NB4 (cell line): ENCODE data around the gene ZCCHC2.

ENCODE experiments used
- CTCF ChIP-seq: IDR thresholded peaks from one replicate; pipeline ENCODE4 v1.5.1; 2012; ENCODE audit warnings: low read depth, low read length
- MYC ChIP-seq: IDR thresholded peaks from 2 replicates; pipeline ENCODE4 v1.6.1; 2011; ENCODE audit warnings: low read depth, low read length
- POLR2A ChIP-seq: IDR thresholded peaks from 2 replicates; pipeline ENCODE4 v1.6.1; 2011; ENCODE audit warnings: mild to moderate bottlenecking; ENCODE audit not compliant: insufficient read length; ENCODE audit errors: extremely low read depth
- TF ChIP-seq, protein P1 (sequence below): IDR thresholded peaks from 2 replicates; pipeline ENCODE4 v1.6.1; 2011; ENCODE audit warnings: low read depth, low read length

DNA sequence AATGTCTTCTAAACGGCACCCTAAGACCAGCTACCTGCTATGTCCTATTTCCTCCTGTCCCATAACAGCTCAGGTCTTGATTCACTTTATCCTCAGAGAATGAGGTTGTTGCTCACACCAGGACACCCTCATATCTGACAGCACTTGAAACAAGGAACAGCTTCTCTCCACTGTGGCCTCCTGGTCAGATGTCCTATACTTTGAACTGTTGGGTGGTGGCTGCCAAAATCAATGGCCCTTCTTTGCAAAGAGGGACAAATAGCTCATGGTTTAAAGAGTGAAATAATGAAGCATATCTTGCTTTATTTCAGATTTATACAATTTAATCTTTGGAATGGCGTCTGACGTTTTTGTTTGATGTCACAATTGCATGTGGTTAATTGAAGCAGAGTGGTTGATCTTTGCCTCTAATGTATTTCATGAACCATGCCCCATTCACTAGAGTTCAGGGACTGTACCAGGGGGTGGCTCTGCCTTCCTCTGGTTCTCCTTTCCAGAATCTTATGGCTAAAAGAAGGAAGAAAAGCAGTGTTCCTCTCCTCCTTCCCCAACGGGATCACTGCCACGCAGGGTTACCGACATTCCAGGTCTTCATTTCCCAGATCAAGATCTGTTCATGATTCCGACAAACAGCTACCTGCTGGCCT lies 24.1 kb upstream of the ZCCHC2 start:
- TF ChIP-seq CTCF (no peak), POLR2A (no peak), MYC (no peak)
- TF ChIP-seq, protein P1, sequence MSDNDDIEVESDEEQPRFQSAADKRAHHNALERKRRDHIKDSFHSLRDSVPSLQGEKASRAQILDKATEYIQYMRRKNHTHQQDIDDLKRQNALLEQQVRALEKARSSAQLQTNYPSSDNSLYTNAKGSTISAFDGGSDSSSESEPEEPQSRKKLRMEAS, result no peak
